A549 (cell line): ENCODE measurements around the gene GRIN2B. TPM values are rescaled to one million over a fixed set of nuclear protein-coding genes. Genes with fewer than 3 reads are reported as not detected.
A peak's percentile ranks its signal among the peaks of the same experiment; 100 is the strongest.

Source experiments
- ATAC-seq, 2 experiments: fragments of 200-7000 bp in 1 of 2; fragments of >200 bp in 1 of 2; cut with Nextera tagmentation in 1 of 2; cut with Tn5 transposase in 1 of 2; 3 replicates each; pipeline versions ENCODE4 v1.8.0 to v1.9.1; 2018 to 2020; ENCODE audit warnings: mild to moderate bottlenecking in 1 of 2, moderate library complexity in 1 of 2
- CTCF ChIA-PET: fragments of 300-600 bp; sonication (Branson Sonifier 250); formaldehyde crosslinking; extraction: SDS; loops from one replicate; lab custom pipeline; 2021; ENCODE audit warnings: antibody characterized with exemption, inconsistent platforms; lab: Yijun Ruan, JAX
- POLR2A ChIA-PET: fragments of 350-600 bp; formaldehyde crosslinking; extraction: SDS; loops from one replicate; lab custom pipeline; 2021; ENCODE audit warnings: antibody characterized with exemption, inconsistent platforms; lab: Yijun Ruan, JAX
- DNase-seq, 2 experiments: peaks; one replicate each; pipeline versions ENCODE4 v3.0.0 to v3.0.0-alpha.2; 2011 to 2016; ENCODE audit warnings: low read depth in 1 of 2, low spot score in 1 of 2
- FAIRE-seq: peaks from 2 replicates; lab custom pipeline; 2011; peaks lifted over from hg19 to GRCh38; lab: Jason Lieb, UNC
- H3K27ac ChIP-seq, 2 experiments: fragments of >200 bp; sonication (Bioruptor Twin); formaldehyde crosslinking; 3 replicates each; pipeline ENCODE4 v1.5.1; 2016 to 2017
- H3K4me1 ChIP-seq: fragments of >200 bp; sonication (Bioruptor Twin); formaldehyde crosslinking; 3 replicates; pipeline ENCODE4 v1.6.1; 2016
- H3K4me2 ChIP-seq: fragments of >200 bp; sonication (Bioruptor Twin); formaldehyde crosslinking; 3 replicates; pipeline ENCODE4 v1.6.1; 2016
- H3K4me3 ChIP-seq: fragments of >200 bp; sonication (Bioruptor Twin); formaldehyde crosslinking; 3 replicates; pipeline ENCODE4 v1.5.1; 2016
- H3K9me3 ChIP-seq: fragments of >200 bp; sonication (Bioruptor Twin); formaldehyde crosslinking; 3 replicates; pipeline ENCODE4 v1.6.1; 2016
- ATOH8 ChIP-seq: fragments of 250-450 bp; sonication (Bioruptor Pico); IDR thresholded peaks from 2 replicates; pipeline ENCODE4 v1.5.0; 2020; ENCODE audit warnings: low read depth, mild to moderate bottlenecking, moderate library complexity
- BCL3 ChIP-seq: fragments of >200 bp; sonication (Bioruptor Twin); formaldehyde crosslinking; IDR thresholded peaks from 3 replicates; pipeline ENCODE4 v1.6.1; 2016
- BHLHE40 ChIP-seq: IDR thresholded peaks from 2 replicates; pipeline ENCODE4 v1.6.1; 2012; ENCODE audit warnings: low read depth, low read length, inconsistent platforms
- CBX8 ChIP-seq: fragments of 200-600 bp; sonication (generic); IDR thresholded peaks from 2 replicates; pipeline ENCODE4 v1.6.1; 2016
- CEBPB ChIP-seq, 2 experiments: fragments of >200 bp in 1 of 2; sonication (Bioruptor Twin) in 1 of 2; formaldehyde crosslinking in 1 of 2; IDR thresholded peaks; 2 replicates each; pipeline ENCODE4 v1.6.1; 2012 to 2016
- CTCF ChIP-seq: fragments of >200 bp; sonication (Bioruptor Twin); formaldehyde crosslinking; IDR thresholded peaks from 3 replicates; pipeline ENCODE4 v1.5.1; 2016
- EHF ChIP-seq: fragments of 250-450 bp; sonication (Bioruptor Pico); IDR thresholded peaks from 2 replicates; pipeline ENCODE4 v1.5.0; 2020; ENCODE audit warnings: mild to moderate bottlenecking
- EHMT2 ChIP-seq: fragments of 200-600 bp; sonication (generic); IDR thresholded peaks from 2 replicates; pipeline ENCODE4 v1.6.1; 2016; ENCODE audit warnings: antibody characterized with exemption, low read depth, mild to moderate bottlenecking, moderate library complexity
- ESRRA ChIP-seq: fragments of 150-350 bp; IDR thresholded peaks from 2 replicates; pipeline ENCODE4 v1.6.1; 2014; ENCODE audit warnings: mild to moderate bottlenecking, low read length, borderline replicate concordance
- FOSB ChIP-seq: fragments of 250-450 bp; sonication (Bioruptor Pico); IDR thresholded peaks from 2 replicates; pipeline ENCODE4 v1.5.0; 2020; ENCODE audit warnings: mild to moderate bottlenecking, moderate library complexity
- FOSL2 ChIP-seq, 2 experiments: fragments of 450-650 bp in 1 of 2; fragments of >200 bp in 1 of 2; sonication (Bioruptor Twin) in 1 of 2; formaldehyde crosslinking; IDR thresholded peaks; 2 replicates each; pipeline versions ENCODE4 v1.5.0 to v1.6.1; 2016 to 2020; ENCODE audit warnings: mild to moderate bottlenecking in 1 of 2, moderate library complexity in 1 of 2
- FOXS1 ChIP-seq: fragments of 250-450 bp; sonication (Bioruptor Pico); IDR thresholded peaks from 2 replicates; pipeline ENCODE4 v1.5.0; 2020; ENCODE audit warnings: mild to moderate bottlenecking, moderate library complexity
- HES2 ChIP-seq: fragments of >200 bp; sonication (Bioruptor Twin); formaldehyde crosslinking; IDR thresholded peaks from 2 replicates; pipeline ENCODE4 v1.6.1; 2016
- HMGXB4 ChIP-seq: fragments of 250-450 bp; sonication (Bioruptor Pico); IDR thresholded peaks from 2 replicates; pipeline ENCODE4 v1.5.0; 2021; ENCODE audit warnings: mild to moderate bottlenecking, moderate library complexity, borderline replicate concordance
- HOXA7 ChIP-seq: fragments of 250-450 bp; sonication (Bioruptor Pico); IDR thresholded peaks from 2 replicates; pipeline ENCODE4 v1.5.0; 2020; ENCODE audit warnings: mild to moderate bottlenecking, moderate library complexity
- HOXB13 ChIP-seq: fragments of 250-450 bp; sonication (Bioruptor Pico); IDR thresholded peaks from 2 replicates; pipeline ENCODE4 v1.5.0; 2020; ENCODE audit warnings: low read depth, mild to moderate bottlenecking, moderate library complexity
- KDM5A ChIP-seq: fragments of 200-600 bp; sonication (generic); IDR thresholded peaks from 2 replicates; pipeline ENCODE4 v1.6.1; 2016; ENCODE audit warnings: antibody characterized with exemption, mild to moderate bottlenecking
- MYC ChIP-seq: IDR thresholded peaks from 2 replicates; pipeline ENCODE4 v1.6.1; 2012; ENCODE audit warnings: mild to moderate bottlenecking, inconsistent platforms, low read length, improper control_type of control experiment, borderline replicate concordance
- NR3C1 ChIP-seq: fragments of >200 bp; sonication (Bioruptor Twin); formaldehyde crosslinking; IDR thresholded peaks from 3 replicates; pipeline ENCODE4 v1.6.1; 2017
- PHF8 ChIP-seq: fragments of 200-600 bp; sonication (generic); IDR thresholded peaks from 2 replicates; pipeline ENCODE4 v1.6.1; 2016; ENCODE audit warnings: low read depth, mild to moderate bottlenecking, antibody characterized with exemption, moderate library complexity, borderline replicate concordance
- POLR2A ChIP-seq: IDR thresholded peaks from 2 replicates; pipeline ENCODE4 v1.6.1; 2012; ENCODE audit warnings: mild to moderate bottlenecking, low read length
- RAD21 ChIP-seq, 2 experiments: fragments of >200 bp in 1 of 2; sonication (Bioruptor Twin) in 1 of 2; formaldehyde crosslinking in 1 of 2; IDR thresholded peaks in 1 of 2; conservative IDR thresholded peaks in 1 of 2; 2 replicates in 1 of 2; 3 replicates in 1 of 2; pipeline ENCODE4 v1.6.1; 2012 to 2018; ENCODE audit warnings: inconsistent platforms in 1 of 2
- RCOR1 ChIP-seq: fragments of 150-350 bp; IDR thresholded peaks from 2 replicates; pipeline ENCODE4 v1.6.1; 2014; ENCODE audit warnings: antibody characterized with exemption, low read length, low read depth
- RFX5 ChIP-seq: fragments of 450-650 bp; IDR thresholded peaks from 2 replicates; pipeline ENCODE4 v1.7.1; 2014; ENCODE audit warnings: antibody characterized with exemption, mild to moderate bottlenecking, moderate library complexity
- SMC3 ChIP-seq: fragments of >200 bp; sonication (Bioruptor Twin); formaldehyde crosslinking; IDR thresholded peaks from 3 replicates; pipeline ENCODE4 v1.6.1; 2018; ENCODE audit warnings: inconsistent platforms
- TFCP2L1 ChIP-seq: fragments of 250-450 bp; sonication (Bioruptor Pico); IDR thresholded peaks from 2 replicates; pipeline ENCODE4 v1.5.0; 2021; ENCODE audit warnings: mild to moderate bottlenecking
- ZFP36 ChIP-seq: fragments of 450-650 bp; IDR thresholded peaks from 2 replicates; pipeline ENCODE4 v1.6.1; 2014; ENCODE audit warnings: borderline replicate concordance; ENCODE audit not compliant: partially characterized antibody
- ZNF302 ChIP-seq: fragments of 250-450 bp; sonication (Bioruptor Pico); IDR thresholded peaks from 2 replicates; pipeline ENCODE4 v1.9.0; 2021; ENCODE audit warnings: inconsistent platforms, mild to moderate bottlenecking, moderate library complexity
- ZSCAN20 ChIP-seq: fragments of 250-450 bp; sonication (Bioruptor Pico); IDR thresholded peaks from 2 replicates; pipeline ENCODE4 v1.8.0; 2022; ENCODE audit warnings: mild to moderate bottlenecking, moderate library complexity
- WGBS: methylation state at CpG from one replicate; pipeline ENCODE4 v1.1.6; 2017; ENCODE audit errors: missing lambda C conversion rate; 5-methylcytosine and 5-hydroxymethylcytosine counted together
- polyA plus RNA-seq, 4 experiments: library from polyadenylated mRNA; depleted of rRNA in 3 of 4; stranded (reverse); fragments of >200 nt; fragmentation: RNase III in 1 of 4; extraction: RNeasy Plus Mini Kit Qiagen cat#74134 plus additional on column Dnase treatment in 1 of 4; gene quantifications; 2 replicates in 3 of 4; 3 replicates in 1 of 4; pipeline ENCODE4 v1.2.3, GENCODE V29; 2011 to 2017

Gene GRIN2B
- polyA plus RNA-seq, 2 of the 4 experiments (the other 2 are of a cell fraction): 2.4 to 3.2 TPM

GRCh38 chr12:13964666-13965065, 16.7 kb downstream of the GRIN2B start:
- ATAC-seq (no peak), DNase-seq (no peak), FAIRE-seq (no peak)
- POLR2A ChIA-PET: no interaction called here
- 82% methylated on average over 5 of the region's 5 CpGs for WGBS
- CTCF ChIA-PET: interaction anchor here (0.7 to 2.6 kb wide), 6 partner anchors 8 to 686 kb away, joined by 3 to 9 read pairs (median 5); partner anchors contain the start of gene GRIN2B
- Histone ChIP-seq H3K27ac (peak overlapping the region in 1 of 2 experiments; percentile 30; a peak in 1 of 6 replicates), H3K9me3 (no peaks in the 10 kb centered on the region), H3K4me3 (no peak overlapping the region), H3K4me1 (peaks cover 34% of the 10 kb centered on the region), H3K4me2 (no peak overlapping the region)
- TF ChIP-seq MYC: no peak
- TF ChIP-seq RFX5: no peak
- no peak for TF ChIP-seq PHF8
- no peak for TF ChIP-seq EHF (CRISPR knock-in tag)
- no peak for TF ChIP-seq FOXS1 (CRISPR knock-in tag)
- TF ChIP-seq KDM5A: no peak
- no peak for TF ChIP-seq BHLHE40
- TF ChIP-seq FOSL2 (IDR thresholded peaks at IDR 0.05): no peak
- no peak for TF ChIP-seq FOSL2 (CRISPR knock-in tag; IDR thresholded peaks at IDR 0.05)
- TF ChIP-seq ZNF302: no peak
- TF ChIP-seq TFCP2L1: no peak
- no peak for TF ChIP-seq HOXA7 (CRISPR knock-in tag)
- no peak for TF ChIP-seq NR3C1
- TF ChIP-seq RCOR1: no peak
- TF ChIP-seq ZSCAN20 (CRISPR knock-in tag): no peak
- TF ChIP-seq ESRRA: no peak

- TF ChIP-seq SMC3 (peak; percentile 42; the same call in 2 of the 3 replicates), RAD21 (conservative IDR thresholded peaks at IDR 0.05 in 1 of 2, IDR thresholded peaks at IDR 0.05 in 1 of 2) (peak; percentile 58 to 62), CBX8 (no peak), EHMT2 (no peak), POLR2A (no peak), FOSL2 (IDR thresholded peaks at IDR 0.05) (no peak), FOSL2 (CRISPR knock-in tag; IDR thresholded peaks at IDR 0.05) (no peak), CTCF (peak; percentile 45), MYC (no peak), HES2 (no peak), HMGXB4 (CRISPR knock-in tag) (no peak), ZFP36 (no peak), FOSB (no peak), FOXS1 (CRISPR knock-in tag) (no peak), ATOH8 (CRISPR knock-in tag) (no peak), CEBPB (IDR thresholded peaks at IDR 0.05) (no peak), BCL3 (no peak), HOXB13 (CRISPR knock-in tag) (no peak)
- peaks cover 36% of the 10 kb centered on the region for H3K4me1 ChIP-seq
- no peak overlapping the region for H3K4me3 ChIP-seq
- ATAC-seq (peak; percentile 75 to 85; a peak in 5 of 6 replicates), DNase-seq (peak; percentile 20 to 59), FAIRE-seq (no peak)
- CTCF ChIA-PET: interaction anchor here (0.5 to 2.6 kb wide), 10 partner anchors 9 to 954 kb away, joined by 3 to 9 read pairs (median 4); no protein-coding TSS in a partner anchor
- no peaks in the 10 kb centered on the region for H3K9me3 ChIP-seq
- peak overlapping the region; percentile 33 to 92; a peak in 5 of 6 replicates for H3K27ac ChIP-seq
- WGBS: 81% methylated on average over 8 of the region's 8 CpGs
- POLR2A ChIA-PET: no interaction called here
- H3K4me2 ChIP-seq: no peak overlapping the region
Measured at GRCh38 chr12:13962699-13963098, 18.7 kb downstream of the GRIN2B start.
